GM20000 (cell line): ENCODE results near the gene FADS6.

ENCODE experiments used
- DNase-seq: peaks from one replicate; pipeline ENCODE4 v3.0.0; 2012; ENCODE audit warnings: low spot score
- TF ChIP-seq, protein P1 (sequence below): IDR thresholded peaks from 2 replicates; pipeline ENCODE4 v1.5.1; 2012; ENCODE audit warnings: mild to moderate bottlenecking, control low read depth; ENCODE audit errors: extremely low read depth, missing control alignments

Gene FADS6

GRCh38 chr17:74859459-74860228 lies 33.8 kb downstream of the FADS6 start, which contains the start of gene GRIN2C:
GRIN2C (minus strand) TSS chr17:74859885; CDS start chr17:74855092, 4,793 bp downstream.
- TF ChIP-seq, protein P1, sequence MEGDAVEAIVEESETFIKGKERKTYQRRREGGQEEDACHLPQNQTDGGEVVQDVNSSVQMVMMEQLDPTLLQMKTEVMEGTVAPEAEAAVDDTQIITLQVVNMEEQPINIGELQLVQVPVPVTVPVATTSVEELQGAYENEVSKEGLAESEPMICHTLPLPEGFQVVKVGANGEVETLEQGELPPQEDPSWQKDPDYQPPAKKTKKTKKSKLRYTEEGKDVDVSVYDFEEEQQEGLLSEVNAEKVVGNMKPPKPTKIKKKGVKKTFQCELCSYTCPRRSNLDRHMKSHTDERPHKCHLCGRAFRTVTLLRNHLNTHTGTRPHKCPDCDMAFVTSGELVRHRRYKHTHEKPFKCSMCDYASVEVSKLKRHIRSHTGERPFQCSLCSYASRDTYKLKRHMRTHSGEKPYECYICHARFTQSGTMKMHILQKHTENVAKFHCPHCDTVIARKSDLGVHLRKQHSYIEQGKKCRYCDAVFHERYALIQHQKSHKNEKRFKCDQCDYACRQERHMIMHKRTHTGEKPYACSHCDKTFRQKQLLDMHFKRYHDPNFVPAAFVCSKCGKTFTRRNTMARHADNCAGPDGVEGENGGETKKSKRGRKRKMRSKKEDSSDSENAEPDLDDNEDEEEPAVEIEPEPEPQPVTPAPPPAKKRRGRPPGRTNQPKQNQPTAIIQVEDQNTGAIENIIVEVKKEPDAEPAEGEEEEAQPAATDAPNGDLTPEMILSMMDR: peak; percentile 9
- peak; percentile 79 for DNase-seq

DNA sequence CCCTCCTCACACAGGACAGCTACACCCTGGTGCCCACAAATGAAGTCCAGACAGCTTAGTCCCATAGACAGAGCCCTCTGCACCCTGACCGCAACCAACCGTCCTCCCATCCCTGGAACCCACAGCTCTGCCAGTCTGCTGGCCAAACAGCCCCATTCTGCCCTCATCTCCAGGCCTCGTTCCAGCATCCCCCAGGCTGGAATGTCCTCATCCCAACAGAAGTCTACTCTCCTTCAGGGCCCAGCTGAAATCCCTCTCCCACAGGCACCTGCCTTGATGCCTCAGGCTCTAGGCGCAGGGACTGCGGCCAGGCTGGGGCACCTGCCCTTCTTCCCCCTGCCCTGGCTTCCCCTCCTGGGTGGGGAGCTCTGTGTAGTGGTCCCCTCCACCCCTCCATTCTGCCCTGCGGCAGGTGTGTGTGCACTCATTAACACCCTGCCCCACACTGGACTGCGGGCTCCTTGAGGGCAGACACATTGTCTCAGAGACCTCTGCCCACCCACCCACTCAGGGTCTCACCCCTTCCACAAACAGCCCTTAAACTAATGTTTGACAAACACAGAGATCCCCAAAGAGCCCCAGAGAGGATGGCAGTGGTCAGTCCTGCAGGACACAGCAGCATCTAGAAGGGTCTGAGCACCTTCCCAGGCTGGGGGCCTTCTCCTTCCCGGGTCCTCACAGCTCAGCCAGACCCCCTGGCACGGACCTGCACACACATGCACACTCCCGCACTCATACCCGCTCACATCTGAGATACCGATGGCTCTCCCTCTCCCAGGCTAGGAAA lies 34.6 kb downstream of the FADS6 start:
- TF ChIP-seq, protein P1: no peak
- no peak for DNase-seq

GRCh38 chr17:74857191-74857590 lies 36.2 kb downstream of the FADS6 start:
- TF ChIP-seq, protein P1: no peak
- DNase-seq: no peak

GRCh38 chr17:74856112-74856511 lies 37.3 kb downstream of the FADS6 start:
- no peak for DNase-seq
- TF ChIP-seq, protein P1: no peak

GRCh38 chr17:74855323-74855722 lies 38.1 kb downstream of the FADS6 start:
- no peak for DNase-seq
- TF ChIP-seq, protein P1: no peak

DNA sequence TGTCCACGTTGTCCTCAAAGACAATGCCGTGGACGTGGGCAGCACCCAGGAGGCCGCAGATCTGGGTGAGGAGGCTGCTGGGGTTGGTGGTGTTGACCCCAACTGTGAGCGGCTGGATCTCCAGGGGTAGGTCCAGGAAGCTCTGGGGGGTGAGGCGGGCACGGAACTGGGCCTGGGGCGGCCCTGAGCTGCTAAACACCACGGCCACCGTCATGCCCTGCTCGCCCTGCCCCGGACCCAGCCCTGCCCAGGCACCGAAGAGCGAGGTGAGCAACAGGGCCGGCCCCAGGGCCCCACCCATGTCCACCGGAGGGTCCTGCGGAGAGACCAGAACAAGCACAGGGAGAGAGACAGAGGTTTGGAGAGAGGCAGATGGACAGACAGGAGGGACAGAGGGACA lies 38.6 kb downstream of the FADS6 start:
- TF ChIP-seq, protein P1: no peak
- DNase-seq: no peak

DNA sequence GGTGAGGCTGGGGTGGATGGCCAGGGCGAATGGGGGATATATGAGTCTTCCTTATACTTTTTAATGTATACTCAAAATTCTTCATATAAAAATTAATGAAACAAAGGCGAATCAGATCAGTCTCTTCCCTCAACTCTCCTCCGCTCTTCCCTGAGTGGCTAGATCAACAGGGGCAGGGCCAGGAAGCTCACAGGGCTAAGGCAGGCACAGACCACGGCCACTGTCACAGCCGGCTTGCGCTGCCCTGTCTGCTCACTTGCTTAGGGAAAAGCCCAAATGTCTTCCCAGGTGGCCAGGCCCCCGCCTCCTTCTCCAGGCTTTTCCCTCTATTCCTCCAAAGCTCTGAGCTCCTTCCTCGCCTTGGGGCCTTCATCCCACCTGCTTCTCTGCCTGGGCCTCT lies 39.8 kb downstream of the FADS6 start:
- TF ChIP-seq, protein P1: no peak
- DNase-seq: no peak
